AML-193 (cell line): ENCODE measurements around the gene MPST.

Source experiments
- DNase-seq, 2 experiments: peaks; one replicate each; lab custom pipeline; 2025; lab: John Stamatoyannopoulos, UW

Gene MPST

GRCh38 chr22:37022483-37023337 lies 3.2 kb downstream of the MPST start:
- no peak for DNase-seq

- DNase-seq, result no peak
Observed at GRCh38 chr22:37023743-37024338, 4.3 kb downstream of the MPST start.

GRCh38 chr22:37024339-37025157 lies 5.0 kb downstream of the MPST start:
- no peak for DNase-seq

- no peak for DNase-seq
Observed at GRCh38 chr22:37025500-37026070, 6.0 kb downstream of the MPST start.

GRCh38 chr22:37026325-37026724 lies 6.8 kb downstream of the MPST start:
- DNase-seq, result no peak

- no peak for DNase-seq
Observed at GRCh38 chr22:37027556-37027955, 8.0 kb downstream of the MPST start.

- DNase-seq, result no peak
Observed at GRCh38 chr22:37028692-37029674, 9.4 kb downstream of the MPST start.

GRCh38 chr22:37030560-37031281 lies 11.2 kb downstream of the MPST start:
- no peak for DNase-seq

- DNase-seq, result no peak
Observed at GRCh38 chr22:37032134-37032534, 12.6 kb downstream of the MPST start.

GRCh38 chr22:37032535-37033460 lies 13.3 kb downstream of the MPST start:
- peak; percentile 65 to 75 for DNase-seq

- no peak for DNase-seq
Observed at GRCh38 chr22:37033605-37034430, 14.3 kb downstream of the MPST start.

- no peak for DNase-seq
Observed at GRCh38 chr22:37036655-37037377, 17.3 kb downstream of the MPST start.

GRCh38 chr22:37037669-37038068 lies 18.1 kb downstream of the MPST start:
- no peak for DNase-seq

GRCh38 chr22:37039466-37039865 lies 19.9 kb downstream of the MPST start:
- no peak for DNase-seq

GRCh38 chr22:37043209-37043827 lies 23.8 kb downstream of the MPST start:
- no peak for DNase-seq

- peak; percentile 68 to 77 for DNase-seq
Observed at GRCh38 chr22:37043828-37044538, 24.4 kb downstream of the MPST start.
